A549 (cell line): ENCODE measurements around the gene VPS54. TPM values are rescaled to one million over a fixed set of nuclear protein-coding genes. Genes with fewer than 3 reads are reported as not detected.

Source experiments
- BHLHE40 ChIP-seq: IDR thresholded peaks from 2 replicates; pipeline ENCODE4 v1.6.1; 2012; ENCODE audit warnings: low read depth, low read length, inconsistent platforms
- CHD4 ChIP-seq: fragments of 200-600 bp; sonication (generic); IDR thresholded peaks from 2 replicates; pipeline ENCODE4 v1.6.1; 2016; ENCODE audit warnings: antibody characterized with exemption, mild to moderate bottlenecking, borderline replicate concordance
- CTCF ChIP-seq: fragments of >200 bp; sonication (Bioruptor Twin); formaldehyde crosslinking; IDR thresholded peaks from 3 replicates; pipeline ENCODE4 v1.5.1; 2016
- EHF ChIP-seq: fragments of 250-450 bp; sonication (Bioruptor Pico); IDR thresholded peaks from 2 replicates; pipeline ENCODE4 v1.5.0; 2020; ENCODE audit warnings: mild to moderate bottlenecking
- FOSB ChIP-seq: fragments of 250-450 bp; sonication (Bioruptor Pico); IDR thresholded peaks from 2 replicates; pipeline ENCODE4 v1.5.0; 2020; ENCODE audit warnings: mild to moderate bottlenecking, moderate library complexity
- FOSL2 ChIP-seq, 2 experiments: fragments of 450-650 bp in 1 of 2; fragments of >200 bp in 1 of 2; sonication (Bioruptor Twin) in 1 of 2; formaldehyde crosslinking; IDR thresholded peaks; 2 replicates each; pipeline versions ENCODE4 v1.5.0 to v1.6.1; 2016 to 2020; ENCODE audit warnings: mild to moderate bottlenecking in 1 of 2, moderate library complexity in 1 of 2
- FOXS1 ChIP-seq: fragments of 250-450 bp; sonication (Bioruptor Pico); IDR thresholded peaks from 2 replicates; pipeline ENCODE4 v1.5.0; 2020; ENCODE audit warnings: mild to moderate bottlenecking, moderate library complexity
- HDAC2 ChIP-seq: fragments of 200-600 bp; sonication (generic); IDR thresholded peaks from 2 replicates; pipeline ENCODE4 v1.6.1; 2016
- HOXA7 ChIP-seq: fragments of 250-450 bp; sonication (Bioruptor Pico); IDR thresholded peaks from 2 replicates; pipeline ENCODE4 v1.5.0; 2020; ENCODE audit warnings: mild to moderate bottlenecking, moderate library complexity
- HOXB5 ChIP-seq: fragments of 250-450 bp; sonication (Bioruptor Pico); IDR thresholded peaks from 2 replicates; pipeline ENCODE4 v1.5.0; 2020; ENCODE audit warnings: mild to moderate bottlenecking, moderate library complexity
- KDM1A ChIP-seq: fragments of 200-600 bp; sonication (generic); IDR thresholded peaks from 2 replicates; pipeline ENCODE4 v1.6.1; 2016; ENCODE audit warnings: low read depth, mild to moderate bottlenecking
- KDM5A ChIP-seq: fragments of 200-600 bp; sonication (generic); IDR thresholded peaks from 2 replicates; pipeline ENCODE4 v1.6.1; 2016; ENCODE audit warnings: antibody characterized with exemption, mild to moderate bottlenecking
- MAFK ChIP-seq: fragments of 450-650 bp; IDR thresholded peaks from 2 replicates; pipeline ENCODE4 v1.6.1; 2014; ENCODE audit not compliant: partially characterized antibody
- NFE2L2 ChIP-seq: fragments of 150-350 bp; conservative IDR thresholded peaks from 2 replicates; pipeline ENCODE4 v1.6.1; 2014; ENCODE audit warnings: low read length
- POLR2A ChIP-seq: IDR thresholded peaks from 2 replicates; pipeline ENCODE4 v1.6.1; 2012; ENCODE audit warnings: mild to moderate bottlenecking, low read length
- RAD21 ChIP-seq, 2 experiments: fragments of >200 bp in 1 of 2; sonication (Bioruptor Twin) in 1 of 2; formaldehyde crosslinking in 1 of 2; IDR thresholded peaks in 1 of 2; conservative IDR thresholded peaks in 1 of 2; 2 replicates in 1 of 2; 3 replicates in 1 of 2; pipeline ENCODE4 v1.6.1; 2012 to 2018; ENCODE audit warnings: inconsistent platforms in 1 of 2
- RARB ChIP-seq: fragments of 250-450 bp; sonication (Bioruptor Pico); IDR thresholded peaks from 2 replicates; pipeline ENCODE4 v1.8.0; 2021; ENCODE audit warnings: mild to moderate bottlenecking, moderate library complexity
- RCOR1 ChIP-seq: fragments of 150-350 bp; IDR thresholded peaks from 2 replicates; pipeline ENCODE4 v1.6.1; 2014; ENCODE audit warnings: antibody characterized with exemption, low read length, low read depth
- RFX5 ChIP-seq: fragments of 450-650 bp; IDR thresholded peaks from 2 replicates; pipeline ENCODE4 v1.7.1; 2014; ENCODE audit warnings: antibody characterized with exemption, mild to moderate bottlenecking, moderate library complexity
- TP53 ChIP-seq: fragments of 250-450 bp; sonication (Bioruptor Pico); IDR thresholded peaks from 2 replicates; pipeline ENCODE4 v1.5.0; 2021; ENCODE audit warnings: mild to moderate bottlenecking, moderate library complexity
- ZFP36 ChIP-seq: fragments of 450-650 bp; IDR thresholded peaks from 2 replicates; pipeline ENCODE4 v1.6.1; 2014; ENCODE audit warnings: borderline replicate concordance; ENCODE audit not compliant: partially characterized antibody
- polyA plus RNA-seq, 4 experiments: library from polyadenylated mRNA; depleted of rRNA in 3 of 4; stranded (reverse); fragments of >200 nt; fragmentation: RNase III in 1 of 4; extraction: RNeasy Plus Mini Kit Qiagen cat#74134 plus additional on column Dnase treatment in 1 of 4; gene quantifications; 2 replicates in 3 of 4; 3 replicates in 1 of 4; pipeline ENCODE4 v1.2.3, GENCODE V29; 2011 to 2017
- TF ChIP-seq, protein P1 (sequence below): fragments of 200-600 bp; sonication (generic); IDR thresholded peaks from 2 replicates; pipeline ENCODE4 v1.6.1; 2016; ENCODE audit warnings: antibody characterized with exemption, mild to moderate bottlenecking, moderate library complexity
- TF ChIP-seq, protein P2 (sequence below): IDR thresholded peaks from 2 replicates; pipeline ENCODE4 v1.6.1; 2012
- TF ChIP-seq, protein P3 (sequence below): fragments of 250-450 bp; sonication (Bioruptor Pico); IDR thresholded peaks from 2 replicates; pipeline ENCODE4 v1.5.0; 2020; ENCODE audit warnings: low read depth, mild to moderate bottlenecking, moderate library complexity
- TF ChIP-seq, protein P4 (sequence below): fragments of 150-350 bp; IDR thresholded peaks from 2 replicates; pipeline ENCODE4 v1.6.1; 2014; ENCODE audit warnings: low read depth, mild to moderate bottlenecking, low read length
- TF ChIP-seq, protein P5 (sequence below): IDR thresholded peaks from 2 replicates; pipeline ENCODE4 v1.6.1; 2012; ENCODE audit warnings: low read depth, borderline replicate concordance

Gene VPS54
- polyA plus RNA-seq, 2 of the 4 experiments (the other 2 are of a cell fraction) = 15.0 to 32.5 TPM

- TF ChIP-seq, protein P1, sequence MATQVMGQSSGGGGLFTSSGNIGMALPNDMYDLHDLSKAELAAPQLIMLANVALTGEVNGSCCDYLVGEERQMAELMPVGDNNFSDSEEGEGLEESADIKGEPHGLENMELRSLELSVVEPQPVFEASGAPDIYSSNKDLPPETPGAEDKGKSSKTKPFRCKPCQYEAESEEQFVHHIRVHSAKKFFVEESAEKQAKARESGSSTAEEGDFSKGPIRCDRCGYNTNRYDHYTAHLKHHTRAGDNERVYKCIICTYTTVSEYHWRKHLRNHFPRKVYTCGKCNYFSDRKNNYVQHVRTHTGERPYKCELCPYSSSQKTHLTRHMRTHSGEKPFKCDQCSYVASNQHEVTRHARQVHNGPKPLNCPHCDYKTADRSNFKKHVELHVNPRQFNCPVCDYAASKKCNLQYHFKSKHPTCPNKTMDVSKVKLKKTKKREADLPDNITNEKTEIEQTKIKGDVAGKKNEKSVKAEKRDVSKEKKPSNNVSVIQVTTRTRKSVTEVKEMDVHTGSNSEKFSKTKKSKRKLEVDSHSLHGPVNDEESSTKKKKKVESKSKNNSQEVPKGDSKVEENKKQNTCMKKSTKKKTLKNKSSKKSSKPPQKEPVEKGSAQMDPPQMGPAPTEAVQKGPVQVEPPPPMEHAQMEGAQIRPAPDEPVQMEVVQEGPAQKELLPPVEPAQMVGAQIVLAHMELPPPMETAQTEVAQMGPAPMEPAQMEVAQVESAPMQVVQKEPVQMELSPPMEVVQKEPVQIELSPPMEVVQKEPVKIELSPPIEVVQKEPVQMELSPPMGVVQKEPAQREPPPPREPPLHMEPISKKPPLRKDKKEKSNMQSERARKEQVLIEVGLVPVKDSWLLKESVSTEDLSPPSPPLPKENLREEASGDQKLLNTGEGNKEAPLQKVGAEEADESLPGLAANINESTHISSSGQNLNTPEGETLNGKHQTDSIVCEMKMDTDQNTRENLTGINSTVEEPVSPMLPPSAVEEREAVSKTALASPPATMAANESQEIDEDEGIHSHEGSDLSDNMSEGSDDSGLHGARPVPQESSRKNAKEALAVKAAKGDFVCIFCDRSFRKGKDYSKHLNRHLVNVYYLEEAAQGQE = no peak
- TF ChIP-seq TP53 (CRISPR knock-in tag) (no peak), RFX5 (no peak), HOXA7 (CRISPR knock-in tag) (no peak), KDM5A (no peak), FOSL2 (IDR thresholded peaks at IDR 0.05) (no peak), FOSL2 (CRISPR knock-in tag; IDR thresholded peaks at IDR 0.05) (0 out of 2 replicates have a peak, but pooled peaks have one; percentile 3), MAFK (no peak), RARB (no peak), HOXB5 (no peak), NFE2L2 (no peak), BHLHE40 (no peak), EHF (no peak), RCOR1 (no peak), CHD4 (no peak), RAD21 (conservative IDR thresholded peaks at IDR 0.05 in 1 of 2, IDR thresholded peaks at IDR 0.05 in 1 of 2) (no peak; a peak in 1 of 5 replicates), ZFP36 (no peak), CTCF (peak; percentile 17; the same call in 1 of the 3 replicates), HDAC2 (no peak), FOSB (CRISPR knock-in tag) (no peak), KDM1A (no peak), FOXS1 (CRISPR knock-in tag) (no peak), POLR2A (peak; percentile 82)
- TF ChIP-seq, protein P2, sequence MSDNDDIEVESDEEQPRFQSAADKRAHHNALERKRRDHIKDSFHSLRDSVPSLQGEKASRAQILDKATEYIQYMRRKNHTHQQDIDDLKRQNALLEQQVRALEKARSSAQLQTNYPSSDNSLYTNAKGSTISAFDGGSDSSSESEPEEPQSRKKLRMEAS = peak; percentile 81
- TF ChIP-seq, protein P3, sequence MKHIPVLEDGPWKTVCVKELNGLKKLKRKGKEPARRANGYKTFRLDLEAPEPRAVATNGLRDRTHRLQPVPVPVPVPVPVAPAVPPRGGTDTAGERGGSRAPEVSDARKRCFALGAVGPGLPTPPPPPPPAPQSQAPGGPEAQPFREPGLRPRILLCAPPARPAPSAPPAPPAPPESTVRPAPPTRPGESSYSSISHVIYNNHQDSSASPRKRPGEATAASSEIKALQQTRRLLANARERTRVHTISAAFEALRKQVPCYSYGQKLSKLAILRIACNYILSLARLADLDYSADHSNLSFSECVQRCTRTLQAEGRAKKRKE = no peak
- TF ChIP-seq, protein P4, sequence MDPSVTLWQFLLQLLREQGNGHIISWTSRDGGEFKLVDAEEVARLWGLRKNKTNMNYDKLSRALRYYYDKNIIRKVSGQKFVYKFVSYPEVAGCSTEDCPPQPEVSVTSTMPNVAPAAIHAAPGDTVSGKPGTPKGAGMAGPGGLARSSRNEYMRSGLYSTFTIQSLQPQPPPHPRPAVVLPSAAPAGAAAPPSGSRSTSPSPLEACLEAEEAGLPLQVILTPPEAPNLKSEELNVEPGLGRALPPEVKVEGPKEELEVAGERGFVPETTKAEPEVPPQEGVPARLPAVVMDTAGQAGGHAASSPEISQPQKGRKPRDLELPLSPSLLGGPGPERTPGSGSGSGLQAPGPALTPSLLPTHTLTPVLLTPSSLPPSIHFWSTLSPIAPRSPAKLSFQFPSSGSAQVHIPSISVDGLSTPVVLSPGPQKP = no peak
- TF ChIP-seq, protein P5, sequence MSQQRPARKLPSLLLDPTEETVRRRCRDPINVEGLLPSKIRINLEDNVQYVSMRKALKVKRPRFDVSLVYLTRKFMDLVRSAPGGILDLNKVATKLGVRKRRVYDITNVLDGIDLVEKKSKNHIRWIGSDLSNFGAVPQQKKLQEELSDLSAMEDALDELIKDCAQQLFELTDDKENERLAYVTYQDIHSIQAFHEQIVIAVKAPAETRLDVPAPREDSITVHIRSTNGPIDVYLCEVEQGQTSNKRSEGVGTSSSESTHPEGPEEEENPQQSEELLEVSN = no peak
Measured at GRCh38 chr2:64019083-64019974, at the start of gene VPS54 (continued).
